Esophagus muscularis mucosa (tissue), 4 donors: Measurements from ENCODE around the gene DYNLRB2. TPM values are rescaled to one million over a fixed set of nuclear protein-coding genes. Genes with fewer than 3 reads are reported as not detected.

ENCODE experiments used
- DNase-seq: peaks from one replicate; pipeline ENCODE4 v3.0.0-alpha.2; 2017; ENCODE audit errors: extremely low spot score
- H3K27ac ChIP-seq, 4 donors: fragments of 200-600 bp; sonication (generic); replicated peaks in 1 of 4; 1 replicate in 3 of 4; 2 replicates in 1 of 4; pipeline ENCODE4 v1.5.1; 2016 to 2019; ENCODE audit warnings: mild to moderate bottlenecking in 1 of 4
- H3K27me3 ChIP-seq, 4 donors: fragments of 200-600 bp; sonication (generic); one replicate each; pipeline versions ENCODE4 v1.5.1 to v1.6.0; 2016 to 2019
- H3K36me3 ChIP-seq, 4 donors: fragments of 200-600 bp; sonication (generic); one replicate each; pipeline ENCODE4 v1.5.1; 2016 to 2019
- H3K4me1 ChIP-seq, 4 donors: fragments of 200-600 bp; sonication (generic); one replicate each; pipeline ENCODE4 v1.5.1; 2016 to 2019
- H3K4me3 ChIP-seq, 4 donors: fragments of 200-600 bp; sonication (generic); 1 replicate in 2 of 4; 2 replicates in 2 of 4; pipeline ENCODE4 v1.5.1; 2016 to 2019; ENCODE audit warnings: mild to moderate bottlenecking in 4 of 4, moderate library complexity in 1 of 4
- H3K9me3 ChIP-seq, 4 donors: fragments of 200-600 bp; sonication (generic); 1 replicate in 3 of 4; 2 replicates in 1 of 4; pipeline ENCODE4 v1.5.1; 2016 to 2019
- CTCF ChIP-seq, 3 experiments: fragments of 200-600 bp in 2 of 3; fragments of 450-650 bp in 1 of 3; sonication (generic) in 2 of 3; IDR thresholded peaks; one replicate each; pipeline ENCODE4 v1.5.1; 2017 to 2019; ENCODE audit warnings: antibody characterized with exemption in 3 of 3, mild to moderate bottlenecking in 2 of 3, moderate library complexity in 1 of 3
- EP300 ChIP-seq: sonication (generic); formaldehyde crosslinking; IDR thresholded peaks from one replicate; pipeline ENCODE4 v1.6.1; 2017; ENCODE audit warnings: antibody characterized with exemption
- POLR2A ChIP-seq: fragments of 450-650 bp; IDR thresholded peaks from one replicate; pipeline ENCODE4 v1.6.1; 2017; ENCODE audit warnings: antibody characterized with exemption, moderate library complexity, mild to moderate bottlenecking, low read depth
- POLR2AphosphoS5 ChIP-seq, 2 donors: sonication (generic); formaldehyde crosslinking; IDR thresholded peaks; one replicate each; pipeline ENCODE4 v1.6.1; 2017; ENCODE audit warnings: antibody characterized with exemption in 2 of 2
- WGBS: methylation state at CpG from one replicate; pipeline ENCODE4 v1.1.5; 2018; 5-methylcytosine and 5-hydroxymethylcytosine counted together
- intact Hi-C: fragments of 100-400 bp; cut with DNase I; formaldehyde crosslinking; loops from one replicate; pipeline ENCODE4 v1.15.1; 2023
- total RNA-seq, 4 donors: library from RNA; depleted of rRNA; stranded (reverse); fragments of >200 nt; gene quantifications; one replicate each; pipeline versions ENCODE4 v1.1.0 to v1.2.1, GENCODE V29; 2016

DYNLRB2 gene
- total RNA-seq, 4 donors from 2014 or later: not detected

GRCh38 chr16:80546249-80546648, 5.5 kb downstream of the DYNLRB2 start:
- no peaks in the 10 kb centered on the region for H3K9me3 ChIP-seq
- no peak overlapping the region for H3K4me3 ChIP-seq
- H3K27ac ChIP-seq: no peak overlapping the region
- TF ChIP-seq CTCF (IDR thresholded peaks at IDR 0.05): no peak
- no peak for TF ChIP-seq EP300
- TF ChIP-seq POLR2AphosphoS5 (IDR thresholded peaks at IDR 0.05): no peak
- no peak for TF ChIP-seq POLR2A
- H3K36me3 ChIP-seq: no peaks in the 10 kb centered on the region
- DNase-seq: no peak
- intact Hi-C loops: no loop called here
- 72% methylated on average over 4 of the region's 4 CpGs for WGBS
- peaks cover 0 to under 1% (median 0%) of the 10 kb centered on the region in 4 donors for H3K27me3 ChIP-seq
- peaks cover 2 to 4% (median 2%) of the 10 kb centered on the region in 4 donors for H3K4me1 ChIP-seq

GRCh38 chr16:80547145-80547544, 6.4 kb downstream of the DYNLRB2 start:
- intact Hi-C loops: no loop called here
- Histone ChIP-seq H3K27ac (no peak overlapping the region), H3K36me3 (no peaks in the 10 kb centered on the region), H3K4me3 (no peak overlapping the region), H3K27me3 (peaks cover 0 to 9% (median 0%) of the 10 kb centered on the region in 4 donors), H3K9me3 (no peaks in the 10 kb centered on the region), H3K4me1 (no peaks in the 10 kb centered on the region)
- DNase-seq: no peak
- TF ChIP-seq CTCF (IDR thresholded peaks at IDR 0.05): no peak
- no peak for TF ChIP-seq POLR2AphosphoS5 (IDR thresholded peaks at IDR 0.05)
- no peak for TF ChIP-seq EP300
- TF ChIP-seq POLR2A: no peak
- 83% methylated on average over 2 of the region's 2 CpGs for WGBS

GRCh38 chr16:80552277-80552676, 11.5 kb downstream of the DYNLRB2 start:
- H3K9me3 ChIP-seq: no peaks in the 10 kb centered on the region
- H3K27me3 ChIP-seq: peaks cover 0 to 41% (median 0%) of the 10 kb centered on the region in 4 donors
- no peak overlapping the region for H3K27ac ChIP-seq
- WGBS: 57% methylated on average over 5 of the region's 5 CpGs
- TF ChIP-seq POLR2A (no peak), CTCF (IDR thresholded peaks at IDR 0.05) (no peak), EP300 (no peak), POLR2AphosphoS5 (IDR thresholded peaks at IDR 0.05) (no peak)
- H3K4me3 ChIP-seq: no peak overlapping the region
- no peak for DNase-seq
- intact Hi-C loops: no loop called here
- H3K36me3 ChIP-seq: no peaks in the 10 kb centered on the region
- no peaks in the 10 kb centered on the region for H3K4me1 ChIP-seq

- intact Hi-C loops: no loop called here
- no peak for DNase-seq
- 33% methylated on average over 2 of the region's 2 CpGs for WGBS
Observed at GRCh38 chr16:80554033-80554432, 13.2 kb downstream of the DYNLRB2 start.

More at GRCh38 chr16:80554033-80554432, 13.2 kb downstream of the DYNLRB2 start:
- Histone ChIP-seq H3K9me3 (no peaks in the 10 kb centered on the region), H3K27me3 (peaks cover 0 to 41% (median 0%) of the 10 kb centered on the region in 4 donors), H3K4me3 (no peak overlapping the region), H3K4me1 (no peaks in the 10 kb centered on the region), H3K36me3 (no peaks in the 10 kb centered on the region), H3K27ac (no peak overlapping the region)
- TF ChIP-seq CTCF (IDR thresholded peaks at IDR 0.05) (no peak), EP300 (no peak), POLR2A (no peak), POLR2AphosphoS5 (IDR thresholded peaks at IDR 0.05) (no peak)
